ENCODE results near the gene NIPA2. TPM values are rescaled to one million over a fixed set of nuclear protein-coding genes. Genes with fewer than 3 reads are reported as not detected.

The NIPA2 gene
- total RNA-seq, 4 donors from 2014 or later = 19.3 to 36.8 (median 32.0) TPM

GRCh38 chr15:22903961-22904534 is 65.6 kb downstream of the NIPA2 start:
- intact Hi-C loops (cut with DNase I; ENCODE audit: low total_unique reads) = loop anchor here (1.0 kb wide), 1 partner anchor 25 kb away; no protein-coding TSS in a partner anchor
- no peak for TF ChIP-seq CTCF (IDR thresholded peaks at IDR 0.05)
- TF ChIP-seq POLR2A (IDR thresholded peaks at IDR 0.05) = no peak
- WGBS, 2 donors = 70 to 76% methylated on average over 17 to 19 of the region's 19 CpGs
- H3K4me3 ChIP-seq (ENCODE audit: low read depth, poor library complexity, severe bottlenecking) = no peak overlapping the region
- no peak for DNase-seq (ENCODE audit: low spot score in 2 of 2)

DNA sequence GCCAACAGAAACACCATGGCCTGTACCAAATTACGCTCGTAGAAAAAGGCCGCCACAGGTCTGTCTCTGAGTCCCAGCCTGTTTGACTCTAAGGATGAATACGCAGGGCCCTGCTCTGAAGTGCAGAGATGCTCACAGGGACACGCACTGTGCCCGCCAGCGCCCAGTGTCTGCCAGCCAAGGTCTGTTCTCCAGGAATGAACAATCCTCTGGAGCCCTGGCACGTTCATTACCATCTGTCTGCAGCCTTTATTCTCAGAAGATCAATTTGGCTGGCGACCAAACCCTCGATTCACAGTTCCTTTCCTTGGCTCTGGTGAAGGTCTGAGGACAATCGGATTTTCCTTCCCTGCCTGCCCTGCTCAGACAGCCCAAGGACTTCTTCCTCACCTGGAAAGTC is 66.3 kb downstream of the NIPA2 start:
- intact Hi-C loops (cut with DNase I; ENCODE audit: low total_unique reads) = loop anchor here (1.0 kb wide), 1 partner anchor 25 kb away; no protein-coding TSS in a partner anchor
- TF ChIP-seq CTCF (IDR thresholded peaks at IDR 0.05) (no peak), POLR2A (IDR thresholded peaks at IDR 0.05) (no peak)
- DNase-seq (ENCODE audit: low spot score in 2 of 2) = no peak
- no peak overlapping the region for H3K4me3 ChIP-seq (ENCODE audit: low read depth, poor library complexity, severe bottlenecking)
- WGBS, 2 donors = 60 to 78% methylated on average over 10 to 11 of the region's 11 CpGs

- no peak overlapping the region for H3K4me3 ChIP-seq (ENCODE audit: low read depth, poor library complexity, severe bottlenecking)
- no peak for DNase-seq (ENCODE audit: low spot score in 2 of 2)
- TF ChIP-seq POLR2A (IDR thresholded peaks at IDR 0.05) (no peak), CTCF (IDR thresholded peaks at IDR 0.05) (no peak)
- WGBS, 2 donors = 90 to 97% methylated on average over 16 of the region's 16 CpGs
- intact Hi-C loops (cut with DNase I; ENCODE audit: low total_unique reads) = no loop called here
Measured at GRCh38 chr15:22907161-22907950, 68.9 kb downstream of the NIPA2 start.

GRCh38 chr15:22908830-22909229 is 70.4 kb downstream of the NIPA2 start:
- 94 to 96% methylated on average over 9 of the region's 9 CpGs for WGBS, 2 donors
- TF ChIP-seq POLR2A (IDR thresholded peaks at IDR 0.05) (no peak), CTCF (IDR thresholded peaks at IDR 0.05) (no peak)
- no peak overlapping the region for H3K4me3 ChIP-seq (ENCODE audit: low read depth, poor library complexity, severe bottlenecking)
- no peak for DNase-seq (ENCODE audit: low spot score in 2 of 2)
- intact Hi-C loops (cut with DNase I; ENCODE audit: low total_unique reads) = no loop called here

DNA sequence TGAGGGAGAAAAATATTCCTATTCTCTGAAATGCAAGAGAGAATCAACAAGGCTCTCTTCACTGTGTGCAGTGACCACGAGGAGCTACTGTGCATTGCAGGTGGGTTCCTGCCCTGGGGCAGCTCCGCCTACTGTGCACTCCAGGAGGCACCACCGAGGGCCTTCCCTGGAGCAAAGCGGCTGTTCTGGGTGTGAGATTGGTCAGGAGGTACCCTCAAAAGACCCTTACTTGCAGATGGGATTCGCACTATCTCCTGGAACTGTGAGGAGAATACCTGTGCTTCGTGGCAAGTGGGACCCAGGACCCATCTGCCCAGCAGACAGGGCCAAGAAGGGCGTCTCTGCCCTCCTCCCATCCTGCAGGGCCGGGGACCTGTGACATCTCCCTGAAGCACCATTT is 72.8 kb downstream of the NIPA2 start:
- no peak overlapping the region for H3K4me3 ChIP-seq (ENCODE audit: low read depth, poor library complexity, severe bottlenecking)
- intact Hi-C loops (cut with DNase I; ENCODE audit: low total_unique reads) = no loop called here
- WGBS, 2 donors = 84 to 89% methylated on average over 8 of the region's 8 CpGs
- DNase-seq (ENCODE audit: low spot score in 2 of 2) = no peak
- TF ChIP-seq POLR2A (IDR thresholded peaks at IDR 0.05) (no peak), CTCF (IDR thresholded peaks at IDR 0.05) (no peak)

All from lower leg skin (tissue), 4 donors.